GM10248 (cell line): ENCODE data around the gene SUV39H1.
"Not testable (repeated sequence)": the region's sequence is repeated elsewhere in the genome, so short reads cannot be mapped to it uniquely, and the experiment has no call there.

Source experiments
- CTCF ChIA-PET: fragments of 300-600 bp; sonication (Branson Sonifier 250); formaldehyde crosslinking; extraction: SDS; loops from one replicate; lab custom pipeline; 2021; ENCODE audit warnings: antibody characterized with exemption; lab: Yijun Ruan, JAX
- POLR2A ChIA-PET: fragments of 350-650 bp; sonication (Branson Sonifier 250); formaldehyde crosslinking; extraction: SDS; loops from one replicate; lab custom pipeline; 2020; ENCODE audit warnings: antibody characterized with exemption; lab: Yijun Ruan, JAX
- DNase-seq: peaks from one replicate; pipeline ENCODE4 v3.0.0; 2012; ENCODE audit errors: extremely low spot score
- CTCF ChIP-seq: IDR thresholded peaks from 2 replicates; pipeline ENCODE4 v1.5.1; 2012; ENCODE audit warnings: mild to moderate bottlenecking, low read depth; ENCODE audit errors: extremely low read depth, missing control alignments, control extremely low read depth

The SUV39H1 gene

GRCh38 chrX:48665991-48666390, 30.5 kb upstream of the SUV39H1 start:
- TF ChIP-seq CTCF: no peak
- no peak for DNase-seq
- CTCF ChIA-PET: no interaction called here
- POLR2A ChIA-PET: no interaction called here

GRCh38 chrX:48666649-48667048, 29.9 kb upstream of the SUV39H1 start:
- POLR2A ChIA-PET: no interaction called here
- no peak for TF ChIP-seq CTCF
- CTCF ChIA-PET: no interaction called here
- no peak for DNase-seq

GRCh38 chrX:48667509-48667908, 29.0 kb upstream of the SUV39H1 start:
- POLR2A ChIA-PET: no interaction called here
- CTCF ChIA-PET: no interaction called here
- DNase-seq: no peak
- TF ChIP-seq CTCF: no peak

- POLR2A ChIA-PET, CTCF ChIA-PET, DNase-seq: not testable (repeated sequence)
Measured at GRCh38 chrX:48668187-48668586, 28.3 kb upstream of the SUV39H1 start.

- TF ChIP-seq CTCF: no peak
- CTCF ChIA-PET: no interaction called here
- POLR2A ChIA-PET: interaction anchor here (0.6 kb wide), 1 partner anchor 592 kb away, joined by 4 read pairs; no protein-coding TSS in a partner anchor
- DNase-seq: peak; percentile 93
Measured at GRCh38 chrX:48676106-48676892, 20.2 kb upstream of the SUV39H1 start.

- DNase-seq: no peak
- ChIA-PET POLR2A (interaction anchor here (0.6 kb wide), 2 partner anchors 144 to 592 kb away, joined by 4 to 7 read pairs; no protein-coding TSS in a partner anchor), CTCF (no interaction called here)
- TF ChIP-seq CTCF: no peak
Measured at GRCh38 chrX:48676893-48677270, 19.7 kb upstream of the SUV39H1 start.

- POLR2A ChIA-PET: no interaction called here
- CTCF ChIA-PET: no interaction called here
- DNase-seq: no peak
- no peak for TF ChIP-seq CTCF
Measured at GRCh38 chrX:48677516-48677915, 19.0 kb upstream of the SUV39H1 start.

GRCh38 chrX:48680467-48680866, 16.1 kb upstream of the SUV39H1 start:
- DNase-seq, CTCF ChIA-PET, POLR2A ChIA-PET: not testable (repeated sequence)

- CTCF ChIA-PET, DNase-seq, POLR2A ChIA-PET: not testable (repeated sequence)
Measured at GRCh38 chrX:48680925-48681324, 15.6 kb upstream of the SUV39H1 start.
